ENCODE measurements around the gene FAM117A.
"Not testable (repeated sequence)": the region's sequence is repeated elsewhere in the genome, so short reads cannot be mapped to it uniquely, and the experiment has no call there.

FAM117A gene

DNA sequence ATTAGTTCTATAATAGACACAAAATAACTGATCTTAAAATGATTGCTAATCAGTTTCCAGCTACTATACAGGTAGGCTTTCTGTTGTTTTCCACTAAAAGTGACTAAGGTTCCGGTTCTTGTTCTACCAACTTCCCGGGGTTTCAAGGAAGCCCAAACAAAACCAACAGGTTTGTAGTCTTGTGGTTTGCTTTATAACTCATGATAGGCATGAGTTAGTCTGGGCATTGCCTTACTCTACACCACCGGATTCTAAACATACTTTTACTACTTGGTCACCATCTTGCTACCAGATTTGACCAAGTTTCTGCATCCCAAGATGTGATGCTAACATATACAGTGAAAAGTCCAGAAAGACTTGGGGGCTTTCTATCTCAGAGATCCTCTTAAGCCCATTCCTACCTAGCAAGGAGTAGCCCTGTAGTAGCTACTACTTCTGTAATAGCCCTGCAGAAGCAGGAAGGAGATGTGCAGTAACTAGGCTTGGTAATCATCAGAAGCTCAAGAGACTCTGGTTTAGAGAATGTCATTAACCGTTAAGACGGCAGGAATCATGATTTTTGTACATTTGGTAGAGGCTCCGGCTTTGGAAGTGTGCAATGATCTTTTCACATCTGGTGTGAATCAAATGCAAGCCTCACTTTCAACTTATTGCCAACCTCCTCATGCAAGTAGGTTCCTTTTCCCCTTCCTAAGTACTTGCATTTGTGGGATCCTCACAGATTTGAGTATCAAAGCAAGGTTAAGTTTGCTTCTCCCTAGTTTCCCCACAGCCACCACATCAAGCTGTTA is 1.6 kb downstream of the FAM117A start:
- DNase-seq, result no peak

DNA sequence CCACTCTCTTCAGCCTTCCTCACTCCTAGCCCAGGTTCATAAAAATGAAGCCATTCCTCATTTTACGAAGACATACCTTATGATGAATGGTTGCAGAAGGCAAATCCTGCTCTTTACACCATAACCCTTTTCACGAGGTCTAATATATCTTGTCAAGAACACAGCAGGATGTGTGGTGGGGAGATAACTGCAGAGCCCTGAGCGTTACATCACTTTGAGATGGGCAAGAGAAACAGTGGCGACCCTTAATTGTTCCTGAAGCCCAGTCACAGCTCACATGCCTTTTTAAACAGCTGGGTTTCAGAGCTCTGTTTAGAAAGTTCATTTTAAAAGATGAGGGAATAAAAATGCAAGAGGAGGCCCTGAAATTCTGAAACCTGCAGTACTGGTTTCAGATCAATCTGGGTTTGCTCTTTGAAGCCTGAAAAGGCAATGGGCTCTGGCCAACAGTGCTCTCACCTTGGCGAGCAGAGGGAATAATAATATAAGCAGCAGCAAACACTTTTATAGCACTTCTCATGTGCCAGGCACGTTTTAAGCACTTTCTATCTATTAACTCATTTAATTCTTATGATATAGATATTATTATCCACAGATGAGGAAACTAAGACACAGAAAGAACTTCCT is 2.9 kb downstream of the FAM117A start:
- DNase-seq, result no peak

DNA sequence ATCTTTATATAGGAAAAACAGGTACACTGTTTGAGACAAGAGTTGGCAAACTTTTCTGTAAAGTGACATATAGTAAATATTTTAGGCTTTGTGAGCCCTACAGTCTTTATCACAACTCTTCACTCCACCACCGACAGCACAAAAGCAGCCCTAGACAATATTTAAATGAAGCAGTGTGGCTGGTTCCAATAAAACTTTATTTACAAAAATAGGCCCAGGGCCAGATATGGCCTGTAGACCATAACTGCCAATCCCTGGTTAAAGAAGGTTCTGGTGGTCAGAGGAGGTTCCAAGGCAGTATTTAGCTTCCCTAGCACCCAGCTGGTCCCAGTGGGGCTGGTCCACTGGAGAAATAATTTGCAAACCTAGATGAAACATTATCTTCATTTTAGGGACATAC is 3.6 kb downstream of the FAM117A start:
- no peak for DNase-seq

DNA sequence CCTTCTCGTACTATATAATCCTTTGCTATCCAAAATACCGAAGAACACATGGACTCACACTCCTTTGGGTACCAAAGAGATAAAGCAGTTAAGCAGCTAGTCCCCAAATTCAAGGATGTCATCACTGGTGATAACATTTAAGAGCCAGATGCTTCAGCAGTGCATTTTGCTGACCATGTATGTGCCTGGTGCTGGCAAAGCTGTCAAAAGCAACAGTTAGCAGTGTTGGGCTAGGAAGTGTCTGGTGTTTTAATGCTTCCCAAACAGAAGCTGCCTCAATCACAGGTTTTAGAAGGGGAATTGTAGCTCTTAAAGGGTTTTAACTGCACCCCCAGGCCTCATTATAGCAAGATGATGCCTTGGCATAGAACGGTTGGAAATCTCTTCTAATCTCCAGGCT is 4.7 kb downstream of the FAM117A start:
- DNase-seq, result no peak

DNA sequence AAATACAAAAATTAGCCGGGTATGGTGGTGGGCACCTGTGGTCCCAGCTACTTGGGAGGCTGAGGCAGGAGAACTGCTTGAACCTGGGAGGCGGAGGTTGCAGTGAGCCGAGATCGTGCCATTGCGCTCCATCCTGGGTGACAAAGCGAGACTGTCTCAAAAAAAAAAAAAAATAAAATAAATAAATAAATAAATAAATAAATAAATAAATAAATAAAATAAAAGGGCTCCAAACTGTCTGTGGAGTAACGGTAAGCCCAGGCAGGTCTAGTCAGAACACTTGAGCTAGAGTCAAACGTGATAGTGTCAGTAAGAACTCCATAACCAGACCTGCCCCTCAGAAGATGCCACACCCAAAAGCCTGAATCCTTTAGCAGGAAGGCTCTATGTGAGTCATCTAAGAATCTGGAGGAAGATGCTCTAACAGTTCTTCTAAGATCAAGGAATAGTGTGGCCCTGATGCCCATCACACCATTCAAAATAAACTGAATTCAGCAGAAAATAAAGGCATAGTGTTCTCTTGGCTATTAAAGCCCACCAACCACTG is 5.4 kb downstream of the FAM117A start:
- DNase-seq, result not testable (repeated sequence)

DNA sequence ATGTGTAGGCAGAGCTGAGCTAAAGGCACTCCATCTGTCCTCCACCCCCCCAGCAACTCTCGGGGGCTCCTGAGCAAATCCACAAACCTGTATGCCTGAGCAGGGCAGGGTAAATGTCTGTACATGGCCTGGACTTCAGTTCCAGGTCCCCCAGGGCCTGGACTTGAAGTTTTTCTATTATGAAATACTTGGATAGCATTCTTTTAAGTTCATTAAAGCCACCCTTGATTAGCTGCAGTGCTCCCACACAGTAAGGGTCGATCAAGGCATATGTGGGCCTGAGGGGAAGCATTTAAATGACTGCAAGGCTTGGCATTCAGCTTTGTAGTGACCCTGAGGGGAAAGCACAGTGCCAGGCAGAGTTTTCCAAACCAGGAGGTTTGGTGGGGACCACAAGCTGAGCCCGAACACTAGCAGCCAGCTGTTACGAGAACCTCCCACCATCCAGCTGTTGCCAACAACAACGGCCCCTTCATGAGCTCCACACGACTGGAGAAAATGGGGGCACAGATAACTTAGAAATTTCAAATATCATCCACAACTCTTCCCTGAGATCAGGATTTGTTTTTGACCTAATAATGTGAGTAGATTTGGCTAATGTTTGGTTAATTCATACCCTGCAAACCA is 6.7 kb downstream of the FAM117A start:
- DNase-seq, result no peak

DNA sequence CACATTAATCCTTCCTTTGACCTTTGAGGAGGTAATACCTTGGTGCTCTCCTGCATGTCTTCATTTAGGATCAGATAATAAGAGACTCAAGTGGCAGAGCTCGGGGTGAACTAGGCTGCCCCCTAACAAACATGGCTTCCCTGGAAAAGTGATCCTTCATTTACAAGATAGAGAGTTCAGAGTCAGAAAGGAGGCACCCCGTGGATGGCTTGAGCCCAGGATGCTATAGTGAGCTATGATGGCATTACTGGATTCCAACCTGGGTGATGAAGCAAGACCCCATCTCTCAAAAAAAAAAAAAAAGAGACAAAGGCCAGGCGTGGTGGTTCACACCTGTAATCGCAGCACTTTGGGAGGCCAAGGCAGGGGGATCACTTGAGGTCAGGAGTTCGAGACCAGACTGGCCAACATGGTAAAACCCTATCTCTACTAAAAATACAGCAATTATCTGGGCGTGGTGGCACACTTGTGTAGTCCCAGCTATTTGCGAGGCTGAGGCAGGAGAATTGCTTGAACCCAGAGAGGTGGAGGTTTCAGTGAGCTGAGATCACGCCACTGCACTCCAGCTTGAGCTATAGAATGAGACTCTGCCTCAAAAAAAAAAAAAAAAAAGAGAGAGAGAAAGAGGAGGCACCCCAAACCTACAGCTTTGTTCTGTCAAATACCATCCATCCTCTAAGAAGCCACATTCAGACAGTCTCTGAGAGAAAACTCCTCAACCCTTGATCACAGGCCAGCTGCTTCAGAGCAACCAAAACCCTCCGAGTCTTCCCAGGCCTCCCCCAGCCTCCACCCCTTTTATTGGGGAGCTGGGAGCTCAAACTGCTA is 7.4 kb downstream of the FAM117A start:
- DNase-seq, result no peak

DNA sequence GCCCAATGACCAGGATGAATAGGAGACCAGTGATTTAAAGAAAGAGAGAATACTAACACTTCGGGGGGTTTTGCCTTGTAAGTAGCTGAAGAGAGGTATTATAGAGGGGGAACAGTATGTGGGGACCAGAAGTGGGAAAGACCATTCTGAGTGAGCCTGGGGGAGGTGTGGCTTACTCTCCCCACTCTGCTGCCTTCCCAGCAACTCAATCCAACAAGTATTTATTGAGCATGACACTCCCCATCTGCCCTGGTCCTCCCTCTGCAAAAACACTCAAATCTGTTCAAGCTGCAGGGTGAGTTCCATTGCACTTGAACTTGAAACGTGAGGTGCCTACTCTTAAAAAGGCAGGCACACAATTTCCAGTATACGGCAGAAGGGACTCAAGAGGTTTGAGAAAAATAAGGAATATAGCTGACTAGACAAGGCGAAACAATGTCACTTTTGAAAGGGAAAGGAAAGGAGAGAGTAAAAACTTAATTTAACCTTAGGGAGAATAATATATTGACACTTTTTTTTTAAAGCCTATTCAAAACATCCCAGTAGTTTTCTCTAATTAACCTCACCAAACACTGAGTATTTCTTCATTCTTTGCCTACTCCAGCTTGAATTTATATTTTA is 8.2 kb downstream of the FAM117A start:
- DNase-seq, result no peak

DNA sequence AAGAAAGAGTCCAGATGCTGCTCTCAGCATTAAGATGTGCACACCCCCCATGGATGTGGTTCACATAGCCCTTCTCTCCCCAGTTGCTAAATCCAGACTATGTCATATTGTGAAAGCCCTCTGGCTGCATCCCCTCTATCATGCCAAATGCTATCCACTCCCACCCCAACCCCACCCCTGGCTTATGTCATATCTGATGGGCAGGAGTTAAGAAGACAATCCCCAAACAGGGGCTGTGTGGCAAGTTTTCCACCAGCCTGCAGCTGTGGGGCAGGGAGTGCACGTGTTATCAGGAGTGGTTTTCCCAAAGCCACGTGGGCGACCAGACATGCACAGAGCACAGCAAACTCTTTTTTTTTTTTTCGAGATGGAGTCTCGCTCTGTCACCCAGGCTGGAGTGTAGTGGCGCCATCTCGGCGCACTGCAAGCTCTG is 10.0 kb downstream of the FAM117A start:
- DNase-seq, result no peak

DNA sequence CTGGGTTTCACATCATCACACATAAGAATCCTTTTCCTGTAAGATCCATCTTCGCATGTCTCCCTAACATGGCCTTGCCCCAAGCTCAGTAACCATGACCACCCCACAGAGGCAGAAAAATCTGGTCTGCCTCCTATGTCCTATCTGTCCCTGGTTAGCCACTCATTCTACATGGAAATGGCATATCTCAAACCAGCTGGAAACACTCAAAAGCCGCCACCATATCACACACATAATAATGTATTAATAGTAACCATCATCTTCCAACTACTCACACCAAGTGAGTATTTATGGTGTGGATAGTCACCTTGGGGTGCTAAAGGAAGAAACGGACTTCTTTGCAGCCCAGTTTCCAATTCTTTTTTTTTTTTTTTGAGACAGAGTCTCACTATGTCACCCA is 11.4 kb downstream of the FAM117A start:
- no peak for DNase-seq

DNA sequence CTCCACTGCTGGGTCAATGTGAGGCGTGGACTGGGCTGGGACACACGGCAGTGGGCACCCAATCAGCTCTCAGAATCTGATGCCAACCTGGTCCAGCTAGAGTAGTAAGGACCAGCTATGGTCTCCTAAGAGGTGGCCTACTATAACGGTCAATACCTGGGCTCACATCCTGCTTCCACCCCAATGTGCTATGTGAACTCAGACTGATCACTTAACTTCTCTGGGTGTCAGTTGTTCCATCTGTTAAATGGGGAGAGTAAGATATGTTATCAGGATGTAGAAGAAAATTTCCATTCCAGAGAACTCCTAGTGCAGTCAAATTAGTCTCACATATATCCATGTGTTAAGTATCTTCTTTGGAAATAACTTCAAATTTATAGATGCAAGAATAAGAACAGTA is 14.2 kb downstream of the FAM117A start:
- DNase-seq, result no peak

DNA sequence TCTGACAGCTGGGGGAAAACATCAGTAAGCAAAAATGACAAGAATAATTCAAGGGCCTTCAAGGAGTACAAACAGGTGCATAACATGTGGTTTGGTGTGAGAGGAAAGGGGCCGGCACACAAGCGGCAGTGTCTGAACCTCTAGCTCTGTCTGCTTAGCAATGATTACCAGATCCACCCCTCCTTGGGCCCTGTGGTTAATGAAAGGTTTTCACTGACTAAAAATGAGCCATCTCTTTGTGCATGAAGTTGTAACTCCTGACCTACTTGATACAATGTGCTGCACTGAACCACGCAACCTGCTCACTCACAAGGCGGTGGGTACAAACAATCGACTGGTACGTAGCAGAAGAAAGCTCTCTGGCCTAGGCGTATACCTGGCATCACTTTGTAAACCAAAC is 15.1 kb downstream of the FAM117A start:
- DNase-seq, result peak; percentile 64

DNA sequence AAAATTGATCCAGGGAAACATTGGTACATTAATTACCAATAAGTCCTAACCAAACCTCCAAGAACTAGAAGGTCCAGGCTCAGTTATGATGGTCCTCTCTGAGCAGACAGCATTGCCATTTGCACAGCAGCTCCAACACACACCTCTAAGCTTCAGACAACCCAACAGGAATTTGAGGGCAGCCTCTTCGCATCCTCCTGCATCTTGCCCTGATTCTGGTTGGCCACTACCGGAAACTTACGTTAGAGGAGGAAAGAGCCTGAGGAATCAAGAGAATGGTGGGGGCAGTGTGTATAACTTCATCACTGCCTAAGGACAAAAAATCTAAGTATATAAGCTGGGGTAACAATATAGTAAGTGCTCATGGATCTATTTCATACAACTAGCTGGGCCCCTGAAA is 15.7 kb downstream of the FAM117A start:
- no peak for DNase-seq

DNA sequence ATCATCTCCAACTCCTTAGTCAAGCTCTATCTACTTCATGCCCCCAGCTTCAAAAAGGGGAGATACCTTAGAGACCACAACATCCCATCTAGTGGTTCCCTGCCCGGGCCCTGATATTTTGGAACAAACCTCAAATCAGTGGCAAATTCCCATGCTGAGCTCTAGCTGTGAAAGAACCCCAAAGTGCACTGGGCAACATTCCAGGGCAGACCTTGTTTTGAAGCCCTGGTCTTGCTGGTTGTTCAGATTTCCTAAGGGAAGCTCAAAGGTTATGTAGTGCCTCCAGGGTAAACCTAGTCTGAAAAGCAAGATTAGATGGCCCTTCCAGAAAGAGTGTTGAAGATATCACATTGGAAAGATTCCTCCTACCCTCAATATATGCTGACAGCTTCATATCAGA is 16.3 kb downstream of the FAM117A start:
- no peak for DNase-seq

DNA sequence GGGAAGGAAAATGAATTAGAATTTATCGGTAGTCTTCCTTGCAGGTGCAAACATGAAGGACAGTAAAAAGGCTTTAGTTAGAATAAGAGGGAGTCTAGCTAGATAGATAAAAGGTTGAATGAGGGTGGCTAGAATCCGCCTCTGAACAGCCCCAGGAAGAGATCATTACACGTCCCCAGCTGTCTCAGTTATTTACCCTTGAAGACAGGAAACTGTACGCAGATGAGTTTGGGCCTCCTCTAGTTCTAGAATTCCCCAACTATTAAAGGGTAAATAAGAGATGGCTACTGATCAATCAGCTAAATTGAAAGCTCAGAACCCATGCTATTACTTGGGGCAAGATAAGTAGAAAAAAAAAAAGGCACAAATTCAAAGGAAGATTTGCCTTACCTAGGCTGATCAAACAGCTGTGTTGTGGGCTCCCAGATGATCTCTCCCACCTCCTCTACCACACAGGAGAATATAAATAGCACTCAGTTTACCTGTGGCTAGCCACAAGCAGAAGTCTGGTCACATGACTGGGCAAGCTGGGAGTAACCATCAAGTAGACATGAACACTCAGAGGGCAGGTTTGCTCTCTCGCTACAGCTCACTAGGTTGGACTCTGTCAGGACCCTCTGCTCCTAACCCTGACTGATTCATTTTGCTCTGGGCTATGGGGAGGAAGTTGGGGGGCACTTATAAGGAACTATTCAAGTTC is 17.0 kb downstream of the FAM117A start:
- DNase-seq, result peak; percentile 34

DNA sequence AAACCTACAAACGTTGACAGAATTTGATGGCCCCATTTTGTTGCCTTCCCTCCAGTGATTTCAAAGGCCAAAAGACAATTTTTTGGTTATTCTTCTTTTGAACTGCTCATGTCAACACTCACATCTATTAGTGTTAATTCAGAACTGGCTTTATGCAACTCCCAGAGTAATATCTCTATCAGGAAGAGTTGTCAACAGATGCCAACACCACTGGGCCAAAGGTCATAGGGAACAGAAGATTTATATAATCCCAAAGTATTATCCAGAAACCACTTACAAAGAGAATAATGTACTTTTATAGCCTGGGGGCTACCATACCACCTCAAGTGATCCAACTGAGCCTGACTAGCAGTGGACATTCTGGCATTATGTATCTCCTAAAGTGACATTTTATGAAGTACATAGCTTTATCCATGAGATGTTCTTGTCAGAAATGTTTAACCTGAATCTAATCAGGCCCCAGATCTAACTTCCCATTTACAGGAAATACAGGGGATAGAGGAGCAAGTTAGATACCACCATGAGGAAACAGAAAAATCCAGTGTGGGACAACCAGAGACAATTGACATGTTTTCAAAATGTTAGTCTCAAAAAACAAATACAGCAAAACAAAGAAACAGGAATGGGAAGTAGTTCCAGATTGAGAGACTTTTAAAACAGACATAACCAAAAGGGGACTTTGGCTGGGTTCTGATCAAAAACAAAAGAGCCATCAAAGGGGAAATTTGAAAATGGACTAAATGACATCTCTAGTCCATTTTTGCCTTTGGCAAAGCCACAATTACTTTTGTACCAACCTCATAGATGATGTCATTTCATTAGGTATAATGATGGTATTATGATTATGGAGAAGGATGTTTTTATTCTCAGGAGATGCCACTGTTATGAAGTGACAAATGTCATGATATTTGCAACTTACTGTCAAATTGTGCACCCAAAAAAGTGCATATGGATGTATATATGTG is 18.5 kb downstream of the FAM117A start:
- no peak for DNase-seq

DNA sequence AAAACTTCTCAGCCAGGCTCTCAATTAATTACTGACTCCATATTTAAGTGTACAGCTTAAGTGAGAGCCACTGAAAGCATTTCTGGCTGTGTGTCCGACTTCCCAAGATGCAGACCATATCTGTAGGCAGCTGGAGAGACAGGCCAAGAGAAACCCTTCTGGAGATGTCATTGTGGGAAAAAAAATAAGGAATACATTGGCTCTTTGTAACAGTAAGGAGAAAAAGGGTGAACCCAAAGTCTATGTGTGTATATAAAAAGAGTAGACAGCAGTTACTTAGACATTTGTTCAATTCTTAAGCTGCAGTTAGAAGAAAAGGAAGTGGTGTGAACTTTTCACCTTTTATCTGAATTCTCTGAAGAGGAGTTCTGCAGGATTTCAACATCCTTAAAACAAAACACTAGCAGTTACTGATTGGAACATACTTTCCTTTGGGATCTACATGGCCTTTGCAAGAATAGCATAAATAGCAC is 21.7 kb downstream of the FAM117A start:
- DNase-seq, result no peak

DNA sequence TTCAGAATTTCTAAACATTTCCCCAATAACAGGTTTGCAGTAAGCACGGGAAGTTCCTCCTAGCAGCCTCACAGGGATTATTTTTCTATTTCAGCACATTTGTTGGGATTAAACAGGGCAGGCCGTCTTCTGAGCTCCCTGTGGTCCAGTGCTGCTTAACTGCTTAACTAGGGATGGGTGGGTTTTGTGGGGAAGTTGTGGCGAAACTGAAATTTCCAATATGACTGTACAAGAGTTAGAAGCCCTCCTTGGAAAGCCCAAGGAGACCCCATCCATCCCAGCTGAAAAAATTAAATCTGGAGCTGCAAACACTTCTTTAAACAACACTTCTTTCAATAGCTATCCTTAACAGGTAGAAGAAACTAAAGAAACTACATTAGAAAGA is 22.2 kb downstream of the FAM117A start:
- DNase-seq, result no peak

DNA sequence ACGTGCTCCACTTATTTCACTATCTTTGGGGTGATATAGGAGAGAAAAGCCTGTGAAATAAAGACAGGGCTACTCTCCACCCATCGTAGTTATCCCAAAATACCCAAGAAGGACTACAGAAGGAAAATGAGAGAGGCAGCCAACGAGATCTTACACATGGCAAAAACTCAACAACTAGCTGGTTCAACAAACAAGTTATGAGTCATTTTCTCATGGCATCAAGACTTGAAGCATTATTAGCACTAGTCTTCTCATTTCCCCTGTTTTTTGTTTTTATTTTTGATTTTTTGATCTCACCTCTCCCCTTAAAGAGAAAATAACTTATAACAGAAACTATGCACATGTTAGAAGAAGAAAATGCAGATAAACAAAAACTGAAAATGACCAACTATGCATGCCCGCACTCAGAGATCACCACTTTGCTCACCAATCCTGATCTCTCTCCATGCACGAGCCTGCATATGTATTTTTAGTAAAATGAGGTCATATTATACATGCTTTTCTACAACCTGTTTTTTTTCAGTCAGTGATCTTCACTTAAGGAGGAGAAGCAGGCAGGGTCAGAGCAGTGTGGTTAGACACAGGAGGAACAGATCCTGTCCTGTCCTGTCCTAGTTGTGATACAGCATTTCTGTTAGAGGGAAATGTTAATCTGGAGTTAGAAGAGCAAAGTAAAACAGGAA is 22.8 kb downstream of the FAM117A start:
- no peak for DNase-seq
